ENCODE data around the gene NF2.

GRCh38 chr22:29641042-29641699 is 37.7 kb downstream of the NF2 start:
- TF ChIP-seq CTCF (IDR thresholded peaks at IDR 0.05) = no peak
- TF ChIP-seq POLR2A (IDR thresholded peaks at IDR 0.05) = no peak
